Esophagus (tissue), 2 donors: ENCODE measurements around the gene GNAS. TPM values are rescaled to one million over a fixed set of nuclear protein-coding genes. Genes with fewer than 3 reads are reported as not detected.

Experiments
- H3K27ac ChIP-seq, 2 donors: one replicate each; pipeline ENCODE4 v1.5.1; 2013; ENCODE audit warnings: low read depth in 2 of 2, mild to moderate bottlenecking in 2 of 2, inconsistent platforms in 1 of 2, low read length in 1 of 2, moderate library complexity in 1 of 2
- H3K27me3 ChIP-seq, 2 donors: one replicate each; pipeline ENCODE4 v1.6.1; 2013; ENCODE audit warnings: low read length in 2 of 2, control low read depth in 1 of 2, mild to moderate bottlenecking in 1 of 2; ENCODE audit not compliant: insufficient read depth in 2 of 2, control insufficient read depth in 1 of 2
- H3K36me3 ChIP-seq, 2 donors: one replicate each; pipeline ENCODE4 v1.6.1; 2013; ENCODE audit warnings: low read length in 1 of 2; ENCODE audit not compliant: control insufficient read depth in 2 of 2, insufficient read depth in 2 of 2
- H3K4me1 ChIP-seq, 2 donors: one replicate each; pipeline ENCODE4 v1.6.1; 2013; ENCODE audit warnings: low read length in 1 of 2; ENCODE audit not compliant: control insufficient read depth in 2 of 2, insufficient read depth in 2 of 2
- H3K4me3 ChIP-seq, 2 donors: one replicate each; pipeline ENCODE4 v1.5.1; 2013; ENCODE audit warnings: low read length in 2 of 2, mild to moderate bottlenecking in 2 of 2, low read depth in 1 of 2, moderate library complexity in 1 of 2
- H3K9me3 ChIP-seq, 2 donors: one replicate each; pipeline ENCODE4 v1.6.1; 2013; ENCODE audit warnings: mild to moderate bottlenecking in 2 of 2, low read depth in 1 of 2, low read length in 1 of 2, moderate library complexity in 1 of 2; ENCODE audit not compliant: control insufficient read depth in 2 of 2, insufficient read depth in 1 of 2
- WGBS, 2 donors: extraction: QIAGEN DNeasy Blood & Tissue Kit; methylation state at CpG; one replicate each; pipeline ENCODE4 v1.1.7; 2013; 5-methylcytosine and 5-hydroxymethylcytosine counted together
- polyA plus RNA-seq, 2 donors: library from polyadenylated mRNA; stranded (reverse); fragments of 200-250 nt; gene quantifications; one replicate each; pipeline ENCODE4 v1.2.3, GENCODE V29; 2013
- donor health status: healthy with polysubstance abuse.
- donor health status: Bipolar disorder and iron deficiency.

The GNAS gene
- polyA plus RNA-seq, 2 donors: 590 to 1,519 TPM

DNA sequence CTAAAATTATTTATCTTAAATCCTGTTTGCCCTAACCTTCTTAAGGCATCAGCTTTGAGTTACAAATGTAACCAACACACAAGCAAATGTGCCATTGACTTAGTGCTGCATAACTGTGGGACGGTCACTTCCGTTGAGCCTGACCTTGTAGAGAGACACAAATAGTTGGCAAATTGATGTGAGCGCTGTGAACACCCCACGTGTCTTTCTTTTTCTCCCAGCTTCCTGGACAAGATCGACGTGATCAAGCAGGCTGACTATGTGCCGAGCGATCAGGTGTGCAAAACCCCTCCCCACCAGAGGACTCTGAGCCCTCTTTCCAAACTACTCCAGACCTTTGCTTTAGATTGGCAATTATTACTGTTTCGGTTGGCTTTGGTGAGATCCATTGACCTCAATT, 56.4 kb downstream of the GNAS start:
- Histone ChIP-seq H3K4me1 (no peaks in the 10 kb centered on the region), H3K36me3 (peaks cover 20 to 27% of the 10 kb centered on the region in 2 donors), H3K4me3 (no peak overlapping the region), H3K27ac (no peak overlapping the region), H3K27me3 (no peaks in the 10 kb centered on the region), H3K9me3 (no peaks in the 10 kb centered on the region)
- 80 to 88% methylated on average over 9 of the region's 9 CpGs for WGBS, 2 donors

DNA sequence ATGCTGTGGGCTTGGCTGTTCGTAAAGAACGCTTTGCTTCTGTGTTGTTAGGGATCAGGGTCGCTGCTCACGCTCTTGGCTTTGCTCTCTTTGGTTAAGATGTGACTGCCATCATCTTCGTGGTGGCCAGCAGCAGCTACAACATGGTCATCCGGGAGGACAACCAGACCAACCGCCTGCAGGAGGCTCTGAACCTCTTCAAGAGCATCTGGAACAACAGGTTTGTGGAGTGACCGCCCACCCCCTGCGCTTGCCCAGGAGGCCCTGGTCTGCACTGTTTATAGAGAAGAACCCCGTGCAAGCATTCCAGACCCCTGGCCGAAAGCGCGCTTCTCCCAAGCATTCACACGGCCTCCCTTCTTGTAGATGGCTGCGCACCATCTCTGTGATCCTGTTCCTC, 57.1 kb downstream of the GNAS start:
- Histone ChIP-seq H3K27ac (no peak overlapping the region), H3K4me3 (no peak overlapping the region), H3K36me3 (peaks cover 20 to 27% of the 10 kb centered on the region in 2 donors), H3K27me3 (no peaks in the 10 kb centered on the region), H3K4me1 (no peaks in the 10 kb centered on the region), H3K9me3 (no peaks in the 10 kb centered on the region)
- WGBS, 2 donors: 91 to 95% methylated on average over 15 of the region's 15 CpGs

DNA sequence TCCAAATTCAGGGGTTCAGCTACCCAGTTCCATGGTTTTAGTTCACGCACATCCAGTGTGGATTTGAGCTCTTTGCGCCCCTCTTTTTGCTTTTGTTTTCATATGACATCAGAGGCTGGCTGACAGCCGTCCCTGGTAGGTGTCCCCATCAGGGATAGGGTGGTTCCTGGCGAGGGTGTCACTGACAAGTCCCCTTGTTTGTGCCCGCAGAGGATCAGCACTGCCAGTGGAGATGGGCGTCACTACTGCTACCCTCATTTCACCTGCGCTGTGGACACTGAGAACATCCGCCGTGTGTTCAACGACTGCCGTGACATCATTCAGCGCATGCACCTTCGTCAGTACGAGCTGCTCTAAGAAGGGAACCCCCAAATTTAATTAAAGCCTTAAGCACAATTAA, 58.0 kb downstream of the GNAS start:
- H3K27ac ChIP-seq: no peak overlapping the region
- no peaks in the 10 kb centered on the region for H3K4me1 ChIP-seq
- peaks cover 20 to 25% of the 10 kb centered on the region in 2 donors for H3K36me3 ChIP-seq
- H3K4me3 ChIP-seq: no peak overlapping the region
- H3K27me3 ChIP-seq: no peaks in the 10 kb centered on the region
- no peaks in the 10 kb centered on the region for H3K9me3 ChIP-seq
- 94 to 95% methylated on average over 14 of the region's 14 CpGs for WGBS, 2 donors

DNA sequence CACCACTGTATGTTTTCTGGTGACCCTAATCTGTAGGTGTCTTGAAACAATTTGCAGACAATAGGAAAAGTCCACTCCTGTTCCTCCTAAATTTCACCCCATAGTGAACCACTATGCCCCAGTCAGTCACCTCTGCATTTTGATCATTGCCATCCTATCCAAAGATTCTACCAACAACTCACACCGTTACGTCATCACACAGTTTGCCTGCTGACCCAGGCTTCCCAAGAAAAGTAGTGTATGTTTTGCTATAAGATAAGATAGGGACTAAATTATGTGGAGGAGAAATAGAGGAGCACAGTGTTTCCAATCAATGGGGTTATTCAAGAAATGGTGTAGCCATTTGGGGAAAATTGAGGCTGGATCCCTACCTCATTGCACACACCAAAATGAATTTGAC, 58.8 kb downstream of the GNAS start:
- no peak overlapping the region for H3K4me3 ChIP-seq
- no peaks in the 10 kb centered on the region for H3K9me3 ChIP-seq
- no peak overlapping the region for H3K27ac ChIP-seq
- 97 to 99% methylated on average over 2 of the region's 2 CpGs for WGBS, 2 donors
- H3K27me3 ChIP-seq: no peaks in the 10 kb centered on the region
- H3K36me3 ChIP-seq: peaks cover 20 to 22% of the 10 kb centered on the region in 2 donors
- no peaks in the 10 kb centered on the region for H3K4me1 ChIP-seq

DNA sequence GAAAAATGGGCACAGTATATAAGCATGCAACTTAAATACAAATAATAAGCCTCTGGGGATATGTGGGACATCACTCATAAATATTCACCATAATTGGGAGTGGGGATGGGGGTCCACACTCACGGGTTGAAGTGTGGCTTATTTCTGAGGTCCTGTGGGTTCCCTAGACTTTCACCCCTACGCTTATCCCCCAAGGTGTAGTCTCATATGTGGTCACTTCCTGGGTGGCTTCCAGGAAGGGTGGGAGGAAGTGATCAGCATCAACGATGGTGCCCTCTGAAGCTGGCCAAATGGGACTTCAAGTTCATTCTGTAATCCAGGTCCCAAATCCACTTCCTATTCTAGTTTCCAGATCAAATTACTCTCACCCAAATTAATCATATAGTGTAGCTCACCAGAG, 59.5 kb downstream of the GNAS start:
- Histone ChIP-seq H3K27ac (no peak overlapping the region), H3K27me3 (no peaks in the 10 kb centered on the region), H3K36me3 (peaks cover 20 to 22% of the 10 kb centered on the region in 2 donors), H3K4me1 (no peaks in the 10 kb centered on the region), H3K9me3 (no peaks in the 10 kb centered on the region), H3K4me3 (no peak overlapping the region)
- 53 to 64% methylated on average over 3 of the region's 3 CpGs for WGBS, 2 donors

DNA sequence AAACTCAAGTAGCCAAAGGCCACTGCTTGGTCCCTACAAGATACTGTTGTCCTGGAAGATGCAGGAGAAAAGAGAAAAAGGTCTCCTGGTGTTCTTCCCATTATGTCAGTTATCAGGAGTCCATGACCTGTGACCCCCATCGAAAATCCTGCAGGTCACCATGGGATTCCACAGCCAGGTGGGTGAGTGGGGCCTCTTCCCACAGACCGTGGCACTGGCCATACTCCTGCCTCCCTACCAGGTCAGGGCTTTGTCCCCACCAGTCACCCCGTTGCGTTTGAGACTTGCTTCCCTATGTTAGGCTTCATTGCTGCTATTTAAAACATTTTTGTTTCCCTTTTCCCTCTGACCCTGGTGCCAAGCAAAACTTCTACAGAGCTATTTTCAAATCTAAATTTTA, 60.6 kb downstream of the GNAS start:
- Histone ChIP-seq H3K36me3 (peaks cover 20% of the 10 kb centered on the region in 2 donors), H3K27ac (no peak overlapping the region)
- 88 to 90% methylated on average over 4 of the region's 4 CpGs for WGBS, 2 donors

DNA sequence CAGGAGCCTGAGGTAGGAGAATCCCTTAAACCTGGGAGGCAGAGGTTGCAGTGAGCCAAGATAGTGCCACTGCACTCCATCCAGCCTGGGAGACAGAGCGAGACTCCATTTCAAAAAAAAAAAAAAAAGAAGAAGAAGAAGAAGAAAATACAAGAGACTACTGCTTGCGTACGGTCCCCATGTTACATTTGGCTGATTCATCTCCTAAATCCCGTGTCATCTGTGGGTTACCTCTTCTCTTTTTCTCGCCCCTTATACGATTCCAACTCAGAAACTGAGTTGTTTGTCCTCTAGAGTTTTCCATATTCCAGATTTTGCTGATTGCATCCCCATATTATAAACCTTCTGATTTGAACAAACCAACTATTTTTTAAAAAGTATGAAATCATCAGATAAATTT, 66.1 kb downstream of the GNAS start:
- H3K4me3 ChIP-seq: no peak overlapping the region
- H3K27ac ChIP-seq: no peak overlapping the region
- no peaks in the 10 kb centered on the region for H3K4me1 ChIP-seq
- WGBS, 2 donors: 91 to 92% methylated on average over 6 of the region's 6 CpGs
- H3K27me3 ChIP-seq: no peaks in the 10 kb centered on the region
- no peaks in the 10 kb centered on the region for H3K9me3 ChIP-seq
- H3K36me3 ChIP-seq: no peaks in the 10 kb centered on the region

More for the DNA sequence above, 60.6 kb downstream of the GNAS start:
- Histone ChIP-seq H3K27me3 (no peaks in the 10 kb centered on the region), H3K9me3 (no peaks in the 10 kb centered on the region), H3K4me1 (no peaks in the 10 kb centered on the region), H3K4me3 (no peak overlapping the region)

DNA sequence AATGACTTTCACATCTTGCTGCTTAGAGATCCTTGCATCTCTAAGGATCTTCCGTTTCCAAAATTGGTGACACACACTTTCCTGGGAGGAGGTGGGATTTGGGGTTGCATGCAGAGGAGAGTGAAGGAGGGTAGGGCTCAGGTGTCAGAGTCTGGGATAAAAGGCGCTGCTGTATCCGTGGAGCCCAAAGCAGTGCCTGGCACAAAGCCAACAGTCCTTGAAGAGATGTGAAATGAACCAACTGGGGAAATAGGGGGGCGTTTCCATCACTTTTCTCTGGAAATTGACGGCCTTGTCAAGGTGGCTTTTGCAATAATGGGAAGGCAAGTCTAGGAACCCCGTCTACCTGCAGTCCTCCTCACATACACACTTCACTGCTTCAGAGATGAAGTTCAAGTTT, 69.0 kb downstream of the GNAS start:
- H3K36me3 ChIP-seq: no peaks in the 10 kb centered on the region
- 60 to 73% methylated on average over 6 of the region's 6 CpGs for WGBS, 2 donors

DNA sequence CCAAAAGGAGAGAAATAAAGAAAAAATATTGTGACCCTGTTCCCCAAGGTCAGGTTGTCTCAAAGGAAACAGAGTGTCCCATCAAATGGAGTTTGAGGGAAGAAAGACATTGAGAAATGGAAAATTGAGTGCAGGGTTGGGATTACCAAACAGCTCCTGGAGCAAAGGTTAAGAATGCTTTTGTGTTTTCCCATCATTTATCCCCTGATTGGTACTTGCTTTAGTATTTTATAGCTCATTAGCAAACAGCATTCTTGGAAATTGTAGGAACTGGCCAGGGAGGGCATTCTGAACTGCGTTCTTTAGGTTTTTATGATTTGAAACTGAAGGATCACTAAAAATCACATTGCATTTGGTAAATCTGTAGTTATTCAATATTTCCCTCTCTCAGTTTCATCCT, 69.5 kb downstream of the GNAS start:
- H3K4me3 ChIP-seq: no peak overlapping the region
- H3K36me3 ChIP-seq: no peaks in the 10 kb centered on the region
- 83 to 91% methylated on average over 1 of the region's 1 CpG for WGBS, 2 donors
- no peaks in the 10 kb centered on the region for H3K27me3 ChIP-seq
- no peak overlapping the region for H3K27ac ChIP-seq
- no peaks in the 10 kb centered on the region for H3K9me3 ChIP-seq
- no peaks in the 10 kb centered on the region for H3K4me1 ChIP-seq

More for the DNA sequence above, 69.0 kb downstream of the GNAS start:
- no peaks in the 10 kb centered on the region for H3K9me3 ChIP-seq
- no peaks in the 10 kb centered on the region for H3K27me3 ChIP-seq
- H3K4me1 ChIP-seq: no peaks in the 10 kb centered on the region
- H3K4me3 ChIP-seq: no peak overlapping the region
- no peak overlapping the region for H3K27ac ChIP-seq

DNA sequence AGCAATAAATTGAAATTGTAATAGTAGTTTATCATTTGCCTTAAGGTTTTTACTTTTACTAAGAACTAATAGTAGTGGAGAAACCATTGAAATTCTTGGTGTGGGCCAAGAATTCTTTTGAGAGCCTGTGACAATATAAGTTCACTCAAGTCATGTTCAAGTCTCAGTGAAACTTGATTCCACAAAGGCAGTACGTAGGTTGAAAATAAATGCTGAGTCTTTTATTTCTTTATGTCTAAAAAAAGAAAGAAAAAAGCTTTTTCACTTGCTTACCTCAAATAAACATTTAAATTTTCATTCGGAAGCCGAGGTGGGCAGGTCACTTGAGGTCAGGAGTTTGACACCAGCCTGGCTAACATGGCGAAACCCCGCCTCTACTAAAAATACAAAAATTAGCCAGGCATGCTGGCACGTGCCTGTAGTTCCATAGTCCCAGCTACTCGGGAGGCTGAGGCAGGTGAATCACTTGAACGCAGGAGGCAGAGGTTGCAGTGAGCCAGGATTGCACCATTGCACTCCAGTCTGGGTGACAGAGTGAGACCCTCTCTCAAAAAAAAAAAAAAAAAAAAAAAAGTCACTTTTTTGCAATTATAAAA, 70.7 kb downstream of the GNAS start:
- Histone ChIP-seq H3K4me3 (no peak overlapping the region), H3K9me3 (no peaks in the 10 kb centered on the region), H3K27me3 (no peaks in the 10 kb centered on the region), H3K36me3 (no peaks in the 10 kb centered on the region), H3K4me1 (no peaks in the 10 kb centered on the region), H3K27ac (no peak overlapping the region)
- 48 to 60% methylated on average over 8 of the region's 8 CpGs for WGBS, 2 donors
